ENCODE results near the gene LENG8. TPM values are rescaled to one million over a fixed set of nuclear protein-coding genes. Genes with fewer than 3 reads are reported as not detected.

The LENG8 gene
- total and polyA plus RNA-seq, 4 donors: 6.9 to 46.7 (median 18.7) TPM

DNA sequence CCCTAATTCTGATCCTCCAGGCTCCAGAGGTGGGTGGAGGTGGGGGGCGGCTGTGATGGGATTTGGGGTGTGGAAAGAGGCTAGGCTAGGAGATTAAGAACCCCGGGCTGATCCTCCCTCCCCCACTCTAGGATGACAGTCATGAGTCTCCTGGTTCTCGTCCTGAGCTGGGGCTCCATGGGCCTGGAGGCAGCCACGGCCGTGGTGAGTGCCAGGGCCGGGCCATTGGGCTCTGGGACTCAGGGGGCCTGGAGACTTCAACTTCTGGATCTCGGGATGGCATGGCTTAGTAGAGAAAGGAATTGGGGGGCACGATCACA, 19.9 kb upstream of the LENG8 start:
- WGBS: 57% methylated on average over 8 of the region's 8 CpGs
- Histone ChIP-seq H3K27ac (ENCODE audit: low read depth in 1 of 2, low read length in 2 of 2) (no peak overlapping the region), H3K4me1 (ENCODE audit: control insufficient read depth in 4 of 4, insufficient read depth in 4 of 4, low read length in 3 of 4) (peaks cover 2 to 7% (median 7%) of the 10 kb centered on the region in 4 donors), H3K9me3 (ENCODE audit: control insufficient read depth in 4 of 4, low read length in 3 of 4) (no peaks in the 10 kb centered on the region), H3K36me3 (ENCODE audit: control insufficient read depth in 4 of 4, insufficient read depth in 3 of 4, low read depth in 1 of 4, low read length in 3 of 4) (no peaks in the 10 kb centered on the region), H3K9ac (ENCODE audit: low read depth in 1 of 2, low read length in 2 of 2) (no peak overlapping the region), H3K4me3 (ENCODE audit: low read depth in 1 of 3, low read length in 3 of 3) (no peak overlapping the region), H3K27me3 (ENCODE audit: control insufficient read depth in 4 of 4, insufficient read depth in 4 of 4, low read length in 3 of 4) (peaks cover 0 to 5% (median 2%) of the 10 kb centered on the region in 4 donors)
- no peak for DNase-seq (ENCODE audit: low spot score)
- TF ChIP-seq FOXA2 (IDR thresholded peaks at IDR 0.05) (no peak), GABPA (IDR thresholded peaks at IDR 0.05 in 1 of 2, conservative IDR thresholded peaks at IDR 0.05 in 1 of 2) (no peak), RXRA (IDR thresholded peaks at IDR 0.05) (no peak), EGR1 (IDR thresholded peaks at IDR 0.05; ENCODE audit: low read depth in 2 of 2) (no peak), FOXA1 (IDR thresholded peaks at IDR 0.05) (no peak), SP1 (IDR thresholded peaks at IDR 0.05) (no peak), HNF4A (conservative IDR thresholded peaks at IDR 0.05) (no peak), TAF1 (conservative IDR thresholded peaks at IDR 0.05) (no peak), RAD21 (IDR thresholded peaks at IDR 0.05) (no peak), HNF4G (IDR thresholded peaks at IDR 0.05) (no peak), JUND (IDR thresholded peaks at IDR 0.05) (no peak)
- TF ChIP-seq, protein P1, sequence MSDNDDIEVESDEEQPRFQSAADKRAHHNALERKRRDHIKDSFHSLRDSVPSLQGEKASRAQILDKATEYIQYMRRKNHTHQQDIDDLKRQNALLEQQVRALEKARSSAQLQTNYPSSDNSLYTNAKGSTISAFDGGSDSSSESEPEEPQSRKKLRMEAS (IDR thresholded peaks at IDR 0.05): no peak
- TF ChIP-seq, protein P2, sequence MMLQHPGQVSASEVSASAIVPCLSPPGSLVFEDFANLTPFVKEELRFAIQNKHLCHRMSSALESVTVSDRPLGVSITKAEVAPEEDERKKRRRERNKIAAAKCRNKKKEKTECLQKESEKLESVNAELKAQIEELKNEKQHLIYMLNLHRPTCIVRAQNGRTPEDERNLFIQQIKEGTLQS (IDR thresholded peaks at IDR 0.05): no peak
- TF ChIP-seq, protein P3, sequence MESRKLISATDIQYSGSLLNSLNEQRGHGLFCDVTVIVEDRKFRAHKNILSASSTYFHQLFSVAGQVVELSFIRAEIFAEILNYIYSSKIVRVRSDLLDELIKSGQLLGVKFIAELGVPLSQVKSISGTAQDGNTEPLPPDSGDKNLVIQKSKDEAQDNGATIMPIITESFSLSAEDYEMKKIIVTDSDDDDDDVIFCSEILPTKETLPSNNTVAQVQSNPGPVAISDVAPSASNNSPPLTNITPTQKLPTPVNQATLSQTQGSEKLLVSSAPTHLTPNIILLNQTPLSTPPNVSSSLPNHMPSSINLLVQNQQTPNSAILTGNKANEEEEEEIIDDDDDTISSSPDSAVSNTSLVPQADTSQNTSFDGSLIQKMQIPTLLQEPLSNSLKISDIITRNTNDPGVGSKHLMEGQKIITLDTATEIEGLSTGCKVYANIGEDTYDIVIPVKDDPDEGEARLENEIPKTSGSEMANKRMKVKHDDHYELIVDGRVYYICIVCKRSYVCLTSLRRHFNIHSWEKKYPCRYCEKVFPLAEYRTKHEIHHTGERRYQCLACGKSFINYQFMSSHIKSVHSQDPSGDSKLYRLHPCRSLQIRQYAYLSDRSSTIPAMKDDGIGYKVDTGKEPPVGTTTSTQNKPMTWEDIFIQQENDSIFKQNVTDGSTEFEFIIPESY (IDR thresholded peaks at IDR 0.05): no peak

DNA sequence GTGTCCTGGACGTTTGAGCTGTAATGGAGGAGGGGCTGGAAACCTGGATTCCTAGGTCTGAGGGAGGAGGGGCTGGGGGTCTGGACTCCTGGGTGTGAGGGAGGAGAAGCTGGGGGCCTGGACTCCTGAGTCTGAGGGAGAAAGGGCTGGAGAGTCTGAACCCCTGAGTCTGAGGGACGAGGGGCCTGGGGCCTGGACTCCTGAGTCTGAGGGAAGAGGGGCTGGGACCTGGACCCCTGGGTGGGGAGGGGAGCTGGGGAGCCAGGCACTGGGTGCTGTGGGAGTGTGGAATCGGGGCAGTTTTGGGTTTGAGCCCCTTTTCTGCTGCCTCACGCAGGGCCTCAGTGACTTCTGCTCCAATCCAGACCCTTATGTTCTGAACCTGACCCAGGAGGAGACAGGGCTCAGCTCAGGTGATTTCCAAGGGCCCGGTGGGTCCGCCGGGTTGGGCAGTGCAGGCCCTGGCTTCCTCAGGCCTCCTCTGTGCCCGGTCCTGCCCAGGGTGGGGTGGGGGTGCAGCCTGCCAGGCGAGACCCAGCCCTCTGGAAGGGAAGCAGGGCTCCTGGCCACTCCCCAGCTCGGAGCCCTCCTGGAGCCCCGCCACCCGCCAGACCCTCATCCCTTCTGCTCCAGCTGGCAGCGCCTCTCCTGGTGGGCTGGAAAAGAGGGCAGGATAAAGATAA, 19.3 kb upstream of the LENG8 start:
- H3K27me3 ChIP-seq (ENCODE audit: control insufficient read depth in 4 of 4, insufficient read depth in 4 of 4, low read length in 3 of 4): peaks cover 0 to 5% (median 2%) of the 10 kb centered on the region in 4 donors
- WGBS: 55% methylated on average over 13 of the region's 13 CpGs
- no peak for TF ChIP-seq RAD21 (IDR thresholded peaks at IDR 0.05)
- no peak for TF ChIP-seq GABPA (IDR thresholded peaks at IDR 0.05 in 1 of 2, conservative IDR thresholded peaks at IDR 0.05 in 1 of 2)
- TF ChIP-seq, protein P3 (IDR thresholded peaks at IDR 0.05): no peak
- no peak for TF ChIP-seq FOXA1 (IDR thresholded peaks at IDR 0.05)
- TF ChIP-seq YY1 (IDR thresholded peaks at IDR 0.05): no peak
- TF ChIP-seq HNF4A (conservative IDR thresholded peaks at IDR 0.05): no peak
- TF ChIP-seq NR2F2 (IDR thresholded peaks at IDR 0.05): no peak
- no peak for TF ChIP-seq FOXA2 (IDR thresholded peaks at IDR 0.05)

More for the DNA sequence above, 19.3 kb upstream of the LENG8 start:
- no peaks in the 10 kb centered on the region for H3K36me3 ChIP-seq (ENCODE audit: control insufficient read depth in 4 of 4, insufficient read depth in 3 of 4, low read depth in 1 of 4, low read length in 3 of 4)
- no peak overlapping the region for H3K27ac ChIP-seq (ENCODE audit: low read depth in 1 of 2, low read length in 2 of 2)
- DNase-seq (ENCODE audit: low spot score): no peak
- peaks cover 2 to 11% (median 8%) of the 10 kb centered on the region in 4 donors for H3K4me1 ChIP-seq (ENCODE audit: control insufficient read depth in 4 of 4, insufficient read depth in 4 of 4, low read length in 3 of 4)
- no peak overlapping the region for H3K4me3 ChIP-seq (ENCODE audit: low read depth in 1 of 3, low read length in 3 of 3)
- no peaks in the 10 kb centered on the region for H3K9me3 ChIP-seq (ENCODE audit: control insufficient read depth in 4 of 4, low read length in 3 of 4)
- no peak overlapping the region for H3K9ac ChIP-seq (ENCODE audit: low read depth in 1 of 2, low read length in 2 of 2)
